ENCODE data around the gene TRH.
A peak's percentile ranks its signal among the peaks of the same experiment; 100 is the strongest.

DNA sequence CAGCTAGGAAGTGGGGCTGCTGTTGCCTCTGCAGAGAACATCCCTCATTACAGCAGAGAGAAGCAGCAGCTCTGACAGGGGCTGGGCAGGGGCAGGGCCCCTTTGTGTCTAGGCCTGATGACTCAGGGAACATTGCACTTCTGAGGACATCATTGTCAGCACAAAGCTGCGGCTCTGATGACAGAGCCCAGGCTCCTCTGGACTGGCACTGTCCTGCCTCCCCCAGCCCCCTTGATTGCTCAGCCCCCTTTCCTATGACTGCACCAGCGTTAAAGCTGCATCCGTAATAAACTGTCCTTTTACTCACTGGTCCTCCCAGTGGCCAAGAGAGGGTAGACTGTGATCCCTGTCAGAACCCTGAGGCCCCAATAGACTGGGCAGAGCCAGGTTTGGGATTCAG is 18.3 kb downstream of the TRH start:
- TF ChIP-seq, protein P1, sequence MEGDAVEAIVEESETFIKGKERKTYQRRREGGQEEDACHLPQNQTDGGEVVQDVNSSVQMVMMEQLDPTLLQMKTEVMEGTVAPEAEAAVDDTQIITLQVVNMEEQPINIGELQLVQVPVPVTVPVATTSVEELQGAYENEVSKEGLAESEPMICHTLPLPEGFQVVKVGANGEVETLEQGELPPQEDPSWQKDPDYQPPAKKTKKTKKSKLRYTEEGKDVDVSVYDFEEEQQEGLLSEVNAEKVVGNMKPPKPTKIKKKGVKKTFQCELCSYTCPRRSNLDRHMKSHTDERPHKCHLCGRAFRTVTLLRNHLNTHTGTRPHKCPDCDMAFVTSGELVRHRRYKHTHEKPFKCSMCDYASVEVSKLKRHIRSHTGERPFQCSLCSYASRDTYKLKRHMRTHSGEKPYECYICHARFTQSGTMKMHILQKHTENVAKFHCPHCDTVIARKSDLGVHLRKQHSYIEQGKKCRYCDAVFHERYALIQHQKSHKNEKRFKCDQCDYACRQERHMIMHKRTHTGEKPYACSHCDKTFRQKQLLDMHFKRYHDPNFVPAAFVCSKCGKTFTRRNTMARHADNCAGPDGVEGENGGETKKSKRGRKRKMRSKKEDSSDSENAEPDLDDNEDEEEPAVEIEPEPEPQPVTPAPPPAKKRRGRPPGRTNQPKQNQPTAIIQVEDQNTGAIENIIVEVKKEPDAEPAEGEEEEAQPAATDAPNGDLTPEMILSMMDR (IDR thresholded peaks at IDR 0.05 in 2 of 3, conservative IDR thresholded peaks at IDR 0.05 in 1 of 3; ENCODE audit: insufficient read depth in 2 of 3, low read depth in 1 of 3, low read length in 3 of 3): peak in 2 of 3 experiments; percentile 34 to 49; a peak in 5 of 6 replicates
- TF ChIP-seq CHD2 (IDR thresholded peaks at IDR 0.05; ENCODE audit: low read depth, low read length) (no peak), MTA3 (IDR thresholded peaks at IDR 0.05; ENCODE audit: borderline replicate concordance) (no peak), GTF2F1 (IDR thresholded peaks at IDR 0.05; ENCODE audit: low read depth, low read length) (no peak), NFXL1 (CRISPR knock-in tag; IDR thresholded peaks at IDR 0.05) (no peak), PRPF4 (IDR thresholded peaks at IDR 0.05; ENCODE audit: insufficient read depth, low read depth, low read length, poor library complexity, severe bottlenecking) (no peak), TFE3 (CRISPR knock-in tag; IDR thresholded peaks at IDR 0.05) (no peak), EZH2 (IDR thresholded peaks at IDR 0.05; ENCODE audit: borderline replicate concordance, low read depth, low read length) (no peak), HDGF (IDR thresholded peaks at IDR 0.05) (no peak)

Measured in K562 (cell line).